Uterus (tissue), 4 donors: ENCODE measurements around the gene C4orf46. TPM values are rescaled to one million over a fixed set of nuclear protein-coding genes. Genes with fewer than 3 reads are reported as not detected.
"Not testable (repeated sequence)": the region's sequence is repeated elsewhere in the genome, so short reads cannot be mapped to it uniquely, and the experiment has no call there.

Experiments used
- DNase-seq, 2 donors: peaks; one replicate each; pipeline ENCODE4 v3.0.0-alpha.2; 2019 to 2020
- H3K27ac ChIP-seq, 2 donors: fragments of 200-600 bp; sonication (generic); 1 replicate in 1 of 2; 2 replicates in 1 of 2; pipeline ENCODE4 v1.5.1; 2016 to 2018
- H3K27me3 ChIP-seq, 2 donors: fragments of 200-600 bp; sonication (generic); one replicate each; pipeline ENCODE4 v1.5.1; 2018 to 2019; ENCODE audit warnings: control low read depth in 1 of 2
- H3K36me3 ChIP-seq, 2 donors: fragments of 200-600 bp; sonication (generic); one replicate each; pipeline ENCODE4 v1.5.1; 2019; ENCODE audit warnings: control low read depth in 1 of 2
- H3K4me1 ChIP-seq, 2 donors: fragments of 200-600 bp; sonication (generic); one replicate each; pipeline ENCODE4 v1.5.1; 2018 to 2019; ENCODE audit warnings: control low read depth in 1 of 2
- H3K4me3 ChIP-seq, 2 donors: fragments of 200-600 bp; sonication (generic); 1 replicate in 1 of 2; 2 replicates in 1 of 2; pipeline ENCODE4 v1.5.1; 2018 to 2019; ENCODE audit warnings: mild to moderate bottlenecking in 1 of 2
- H3K9me3 ChIP-seq, 2 donors: fragments of 200-600 bp; sonication (generic); one replicate each; pipeline ENCODE4 v1.5.1; 2019; ENCODE audit warnings: control low read depth in 1 of 2
- POLR2A ChIP-seq, 2 donors: fragments of 450-650 bp; IDR thresholded peaks; one replicate each; pipeline ENCODE4 v1.6.1; 2016; ENCODE audit warnings: antibody characterized with exemption in 2 of 2, mild to moderate bottlenecking in 1 of 2, moderate library complexity in 1 of 2
- intact Hi-C: fragments of 100-400 bp; cut with DNase I; formaldehyde crosslinking; loops from one replicate; pipeline ENCODE4 v1.15.1; 2023; ENCODE audit warnings: low total_unique reads
- total RNA-seq, 4 donors: library from RNA; depleted of rRNA in 3 of 4; stranded (reverse); fragments of >200 nt in 3 of 4; gene quantifications; one replicate each; pipeline versions ENCODE4 v1.1.0 to v1.2.4, GENCODE V29; 2014 to 2023
- TF ChIP-seq, protein P1 (sequence below), 4 experiments: fragments of 200-600 bp in 2 of 4; fragments of 450-650 bp in 2 of 4; sonication (generic) in 2 of 4; IDR thresholded peaks; one replicate each; pipeline ENCODE4 v1.5.1; 2016 to 2019; ENCODE audit warnings: antibody characterized with exemption in 4 of 4, mild to moderate bottlenecking in 2 of 4, moderate library complexity in 1 of 4
- donor health status: DM: yes; HTN: yes; CAD: no.

The C4orf46 gene
- total RNA-seq, 4 donors from 2014 or later, result 2.3 to 39.5 (median 10.0) TPM

- TF ChIP-seq POLR2A (IDR thresholded peaks at IDR 0.05), result no peak
- TF ChIP-seq, protein P1, sequence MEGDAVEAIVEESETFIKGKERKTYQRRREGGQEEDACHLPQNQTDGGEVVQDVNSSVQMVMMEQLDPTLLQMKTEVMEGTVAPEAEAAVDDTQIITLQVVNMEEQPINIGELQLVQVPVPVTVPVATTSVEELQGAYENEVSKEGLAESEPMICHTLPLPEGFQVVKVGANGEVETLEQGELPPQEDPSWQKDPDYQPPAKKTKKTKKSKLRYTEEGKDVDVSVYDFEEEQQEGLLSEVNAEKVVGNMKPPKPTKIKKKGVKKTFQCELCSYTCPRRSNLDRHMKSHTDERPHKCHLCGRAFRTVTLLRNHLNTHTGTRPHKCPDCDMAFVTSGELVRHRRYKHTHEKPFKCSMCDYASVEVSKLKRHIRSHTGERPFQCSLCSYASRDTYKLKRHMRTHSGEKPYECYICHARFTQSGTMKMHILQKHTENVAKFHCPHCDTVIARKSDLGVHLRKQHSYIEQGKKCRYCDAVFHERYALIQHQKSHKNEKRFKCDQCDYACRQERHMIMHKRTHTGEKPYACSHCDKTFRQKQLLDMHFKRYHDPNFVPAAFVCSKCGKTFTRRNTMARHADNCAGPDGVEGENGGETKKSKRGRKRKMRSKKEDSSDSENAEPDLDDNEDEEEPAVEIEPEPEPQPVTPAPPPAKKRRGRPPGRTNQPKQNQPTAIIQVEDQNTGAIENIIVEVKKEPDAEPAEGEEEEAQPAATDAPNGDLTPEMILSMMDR (IDR thresholded peaks at IDR 0.05), result no peak
- no peak overlapping the region for H3K4me3 ChIP-seq
These were observed 6.9 kb downstream of the C4orf46 start for GRCh38 chr4:158664806-158665205.

DNA sequence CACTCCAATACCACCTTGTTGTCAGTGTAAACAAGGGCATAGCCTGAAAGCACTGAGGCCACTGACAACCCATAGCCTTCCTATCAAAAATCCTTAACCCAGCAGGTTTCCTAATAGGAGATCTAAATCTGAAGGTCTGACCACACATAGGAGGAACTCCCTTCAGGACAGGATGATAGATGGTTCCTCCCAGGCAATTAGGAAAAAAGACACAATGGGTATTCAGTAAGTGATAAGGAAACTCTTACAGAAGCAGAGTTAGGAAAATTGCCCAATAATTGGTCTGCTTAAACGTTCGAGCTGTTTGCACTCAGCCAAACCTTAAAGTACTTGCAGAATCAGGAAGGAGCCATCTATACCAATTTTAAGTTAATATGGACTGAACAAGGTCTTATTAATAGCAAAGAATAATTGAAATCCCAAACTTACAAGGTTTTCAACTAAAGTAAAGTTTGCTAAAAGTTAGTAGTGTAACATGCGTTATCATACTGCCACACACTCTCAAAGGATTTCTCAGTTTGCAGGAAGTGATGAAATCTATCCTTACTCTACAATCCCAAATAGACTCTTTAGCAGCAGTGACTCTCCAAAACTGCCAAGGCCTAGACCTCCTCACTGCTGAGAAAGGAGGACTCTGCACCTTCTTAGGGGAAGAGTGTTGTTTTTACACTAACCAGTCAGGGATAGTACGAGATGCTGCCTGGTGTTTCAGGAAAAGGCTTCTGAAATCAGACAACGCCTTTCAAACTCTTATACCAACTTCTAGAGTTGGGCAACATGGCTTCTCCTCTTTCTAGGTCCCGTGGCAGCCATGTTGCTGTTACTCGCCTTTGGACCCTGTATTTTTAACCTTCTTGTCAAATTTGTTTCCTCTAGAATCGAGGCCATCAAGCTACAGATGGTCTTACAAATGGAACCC, 7.7 kb downstream of the C4orf46 start:
- H3K36me3 ChIP-seq, H3K27me3 ChIP-seq, intact Hi-C loops, H3K4me3 ChIP-seq, H3K4me1 ChIP-seq, H3K9me3 ChIP-seq, DNase-seq, H3K27ac ChIP-seq: not testable (repeated sequence)

More at GRCh38 chr4:158664806-158665205, 6.9 kb downstream of the C4orf46 start:
- Histone ChIP-seq H3K9me3 (no peaks in the 10 kb centered on the region), H3K27ac (no peak overlapping the region), H3K36me3 (no peaks in the 10 kb centered on the region), H3K4me1 (no peaks in the 10 kb centered on the region), H3K27me3 (no peaks in the 10 kb centered on the region)
- DNase-seq, result no peak
- intact Hi-C loops, result no loop called here

DNA sequence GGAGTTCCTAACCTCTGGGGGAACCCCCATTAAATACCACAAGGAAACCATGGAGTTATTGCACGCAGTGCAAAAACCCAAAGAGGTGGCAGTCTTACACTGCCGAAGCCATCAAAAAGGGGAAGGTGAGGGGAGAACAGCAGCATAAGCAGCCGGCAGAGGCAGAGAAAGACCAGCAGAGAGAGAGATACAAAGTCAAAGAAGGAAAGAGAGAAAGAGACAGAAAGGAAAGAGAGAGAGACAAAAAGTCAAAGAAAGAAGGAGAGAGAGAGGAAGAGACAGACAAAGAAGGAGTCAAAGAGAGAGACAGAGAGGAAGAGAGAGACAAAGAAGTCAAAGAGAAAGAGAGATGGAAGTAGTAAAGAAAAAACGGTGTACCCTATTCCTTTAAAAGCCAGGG, 8.4 kb downstream of the C4orf46 start:
- H3K36me3 ChIP-seq, intact Hi-C loops, H3K27me3 ChIP-seq, H3K4me1 ChIP-seq, H3K4me3 ChIP-seq, DNase-seq, H3K27ac ChIP-seq, H3K9me3 ChIP-seq: not testable (repeated sequence)

DNA sequence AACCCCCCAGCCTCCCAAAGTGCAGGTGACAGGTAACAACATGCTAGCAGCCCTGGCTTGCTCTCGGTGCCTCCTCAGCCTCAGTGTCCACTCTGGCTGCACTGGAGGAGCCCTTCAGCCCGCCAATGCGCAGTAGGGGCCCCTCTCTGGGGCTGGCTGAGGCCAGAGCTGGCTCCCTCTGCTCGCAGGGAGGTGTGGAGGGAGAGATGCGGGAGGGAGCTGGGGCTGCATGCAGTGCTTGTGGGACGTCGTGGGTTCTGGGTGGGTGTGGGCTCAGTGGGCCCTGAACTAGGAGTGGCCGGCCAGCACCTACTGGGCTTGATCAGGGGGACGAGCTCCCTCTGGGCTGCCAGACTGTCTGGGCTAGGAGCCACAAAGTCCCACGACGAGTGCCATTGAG, 14.4 kb downstream of the C4orf46 start:
- Histone ChIP-seq H3K27ac (no peak overlapping the region), H3K4me1 (no peaks in the 10 kb centered on the region), H3K4me3 (no peak overlapping the region), H3K27me3 (no peaks in the 10 kb centered on the region), H3K36me3 (no peaks in the 10 kb centered on the region), H3K9me3 (no peaks in the 10 kb centered on the region)
- intact Hi-C loops, result no loop called here
- DNase-seq, result no peak
- TF ChIP-seq, protein P1 (IDR thresholded peaks at IDR 0.05), result no peak
- no peak for TF ChIP-seq POLR2A (IDR thresholded peaks at IDR 0.05)

GRCh38 chr4:158656439-158656838, 15.2 kb downstream of the C4orf46 start:
- intact Hi-C loops, result no loop called here
- TF ChIP-seq POLR2A (IDR thresholded peaks at IDR 0.05), result no peak
- TF ChIP-seq, protein P1 (IDR thresholded peaks at IDR 0.05), result no peak
- no peak for DNase-seq
- Histone ChIP-seq H3K9me3 (no peaks in the 10 kb centered on the region), H3K27ac (no peak overlapping the region), H3K36me3 (no peaks in the 10 kb centered on the region), H3K27me3 (no peaks in the 10 kb centered on the region), H3K4me3 (no peak overlapping the region), H3K4me1 (no peaks in the 10 kb centered on the region)

- intact Hi-C loops, result no loop called here
- DNase-seq, result no peak
- Histone ChIP-seq H3K4me1 (no peaks in the 10 kb centered on the region), H3K36me3 (no peaks in the 10 kb centered on the region), H3K9me3 (no peaks in the 10 kb centered on the region), H3K27me3 (no peaks in the 10 kb centered on the region), H3K27ac (no peak overlapping the region), H3K4me3 (no peak overlapping the region)
- TF ChIP-seq POLR2A (IDR thresholded peaks at IDR 0.05), result no peak
- TF ChIP-seq, protein P1 (IDR thresholded peaks at IDR 0.05), result no peak
These were observed 18.8 kb downstream of the C4orf46 start for GRCh38 chr4:158652920-158653319.
